Naive B cell (primary cell): Measurements from ENCODE around the gene VAPB. TPM values are rescaled to one million over a fixed set of nuclear protein-coding genes. Genes with fewer than 3 reads are reported as not detected.
A peak's percentile ranks its signal among the peaks of the same experiment; 100 is the strongest.

Source experiments
- ATAC-seq, 2 donors: fragments of 150-1000 bp; cut with Tn5 transposase; 2 replicates each; pipeline ENCODE4 v1.10.0; 2021; ENCODE audit warnings: low read depth in 2 of 2, mild to moderate bottlenecking in 2 of 2, moderate library complexity in 2 of 2
- DNase-seq: peaks from one replicate; pipeline ENCODE4 v3.0.0; 2022
- H3K27ac Mint-ChIP-seq, 6 donors: one replicate each; pipeline ENCODE4 v1.8.0; 2020 to 2022; ENCODE audit warnings: mild to moderate bottlenecking in 6 of 6, mixed read lengths in 6 of 6, moderate library complexity in 5 of 6, inconsistent platforms in 2 of 6
- H3K27me3 Mint-ChIP-seq, 3 donors: one replicate each; pipeline ENCODE4 v1.8.0; 2021 to 2022; ENCODE audit warnings: mixed read lengths in 3 of 3, mild to moderate bottlenecking in 1 of 3
- H3K36me3 Mint-ChIP-seq, 2 donors: one replicate each; pipeline ENCODE4 v1.8.0; 2020 to 2022; ENCODE audit warnings: mixed read lengths in 2 of 2, inconsistent platforms in 1 of 2, mild to moderate bottlenecking in 1 of 2
- H3K4me1 Mint-ChIP-seq, 3 donors: one replicate each; pipeline ENCODE4 v1.8.0; 2020 to 2022; ENCODE audit warnings: mixed read lengths in 3 of 3, inconsistent platforms in 1 of 3, mild to moderate bottlenecking in 1 of 3, moderate library complexity in 1 of 3
- H3K4me3 Mint-ChIP-seq, 8 donors: one replicate each; pipeline ENCODE4 v1.8.0; 2020 to 2022; ENCODE audit warnings: mild to moderate bottlenecking in 8 of 8, mixed read lengths in 8 of 8, moderate library complexity in 8 of 8, inconsistent platforms in 2 of 8
- H3K9me3 Mint-ChIP-seq, 7 donors: one replicate each; pipeline ENCODE4 v1.8.0; 2020 to 2022; ENCODE audit warnings: mixed read lengths in 7 of 7, mild to moderate bottlenecking in 5 of 7, inconsistent platforms in 2 of 7, moderate library complexity in 1 of 7
- polyA plus RNA-seq, 6 donors: library from polyadenylated mRNA; unstranded; fragments of 300-500 nt; fragmentation: Illumina TruSeq; gene quantifications; one replicate each; pipeline ENCODE4 v1.2.3, GENCODE V29; 2021; ENCODE audit warnings: low read depth in 6 of 6

Gene VAPB
- polyA plus RNA-seq, 6 donors from 2014 or later, result 18.1 to 30.7 (median 21.3) TPM

GRCh38 chr20:58450254-58450653 lies 61.2 kb downstream of the VAPB start:
- DNase-seq, result no peak
- H3K36me3 Mint-ChIP-seq, result peaks cover 13 to 15% of the 10 kb centered on the region in 2 donors
- H3K9me3 Mint-ChIP-seq, result peaks cover 3 to 13% (median 10%) of the 10 kb centered on the region in 7 donors
- no peaks in the 10 kb centered on the region for H3K27me3 Mint-ChIP-seq
- no peak for ATAC-seq
- H3K4me3 Mint-ChIP-seq, result no peak overlapping the region
- peaks cover 0 to 9% (median 0%) of the 10 kb centered on the region in 3 donors for H3K4me1 Mint-ChIP-seq
- H3K27ac Mint-ChIP-seq, result peak overlapping the region in 1 of 6 donors; percentile 23

- no peaks in the 10 kb centered on the region for H3K27me3 Mint-ChIP-seq
- DNase-seq (no peak), ATAC-seq (no peak)
- H3K9me3 Mint-ChIP-seq, result peaks cover 4 to 13% (median 10%) of the 10 kb centered on the region in 7 donors
- no peak overlapping the region for H3K27ac Mint-ChIP-seq
- peaks cover 13 to 15% of the 10 kb centered on the region in 2 donors for H3K36me3 Mint-ChIP-seq
- H3K4me3 Mint-ChIP-seq, result no peak overlapping the region
- H3K4me1 Mint-ChIP-seq, result peaks cover 7 to 13% (median 11%) of the 10 kb centered on the region in 3 donors
Measured at GRCh38 chr20:58452667-58453255, 63.7 kb downstream of the VAPB start.

GRCh38 chr20:58453391-58453790 lies 64.4 kb downstream of the VAPB start:
- DNase-seq (no peak), ATAC-seq (no peak)
- H3K4me1 Mint-ChIP-seq, result peaks cover 13 to 17% (median 17%) of the 10 kb centered on the region in 3 donors
- H3K36me3 Mint-ChIP-seq, result peaks cover 13 to 15% of the 10 kb centered on the region in 2 donors
- no peak overlapping the region for H3K4me3 Mint-ChIP-seq
- no peak overlapping the region for H3K27ac Mint-ChIP-seq
- peaks cover 4 to 13% (median 10%) of the 10 kb centered on the region in 7 donors for H3K9me3 Mint-ChIP-seq
- no peaks in the 10 kb centered on the region for H3K27me3 Mint-ChIP-seq

GRCh38 chr20:58454460-58454859 lies 65.4 kb downstream of the VAPB start:
- Mint-ChIP-seq H3K9me3 (peaks cover 4 to 13% (median 10%) of the 10 kb centered on the region in 7 donors), H3K4me3 (no peak overlapping the region), H3K36me3 (peaks cover 13 to 15% of the 10 kb centered on the region in 2 donors), H3K4me1 (peaks cover 24 to 28% (median 28%) of the 10 kb centered on the region in 3 donors), H3K27ac (peak overlapping the region in 2 of 6 donors; percentile 2 to 87), H3K27me3 (no peaks in the 10 kb centered on the region)
- no peak for DNase-seq
- no peak for ATAC-seq

- Mint-ChIP-seq H3K9me3 (peaks cover 4 to 13% (median 10%) of the 10 kb centered on the region in 7 donors), H3K4me3 (peak overlapping the region in 2 of 8 donors; percentile 18 to 33), H3K27me3 (peaks cover 0 to 12% (median 7%) of the 10 kb centered on the region in 3 donors), H3K27ac (peak overlapping the region in 4 of 6 donors; percentile 20 to 78 (median 68)), H3K36me3 (peaks cover 13 to 15% of the 10 kb centered on the region in 2 donors), H3K4me1 (peaks cover 31 to 43% (median 38%) of the 10 kb centered on the region in 3 donors)
- DNase-seq (no peak), ATAC-seq (no peak)
Measured at GRCh38 chr20:58457083-58457695, 68.2 kb downstream of the VAPB start.

- Mint-ChIP-seq H3K27ac (peak overlapping the region in 4 of 6 donors; percentile 30 to 86 (median 56)), H3K9me3 (peaks cover 4 to 13% (median 12%) of the 10 kb centered on the region in 7 donors), H3K36me3 (peaks cover 9 to 15% of the 10 kb centered on the region in 2 donors), H3K27me3 (peaks cover 0 to 12% (median 7%) of the 10 kb centered on the region in 3 donors), H3K4me3 (peak overlapping the region in 7 of 8 donors; percentile 26 to 85 (median 52)), H3K4me1 (peaks cover 31 to 39% (median 38%) of the 10 kb centered on the region in 3 donors)
- ATAC-seq, result peak; percentile 99 to 100
- DNase-seq, result peak; percentile 61
Measured at GRCh38 chr20:58458342-58459057, 69.5 kb downstream of the VAPB start.

- Mint-ChIP-seq H3K4me1 (peaks cover 31 to 39% (median 38%) of the 10 kb centered on the region in 3 donors), H3K9me3 (peaks cover 4 to 13% (median 9%) of the 10 kb centered on the region in 7 donors), H3K4me3 (peak overlapping the region in 6 of 8 donors; percentile 26 to 64 (median 52)), H3K27ac (peak overlapping the region in 4 of 6 donors; percentile 30 to 86 (median 56)), H3K27me3 (peaks cover 3 to 12% (median 7%) of the 10 kb centered on the region in 3 donors), H3K36me3 (peaks cover 7 to 10% of the 10 kb centered on the region in 2 donors)
- ATAC-seq (peak in 1 of 2 donors; percentile 4), DNase-seq (no peak)
Measured at GRCh38 chr20:58459058-58459750, 70.2 kb downstream of the VAPB start.

- Mint-ChIP-seq H3K27me3 (peaks cover 3 to 17% (median 7%) of the 10 kb centered on the region in 3 donors), H3K4me3 (no peak overlapping the region), H3K4me1 (peaks cover 31 to 39% (median 38%) of the 10 kb centered on the region in 3 donors), H3K36me3 (no peaks in the 10 kb centered on the region), H3K9me3 (peaks cover 0 to 7% (median 0%) of the 10 kb centered on the region in 7 donors), H3K27ac (no peak overlapping the region)
- ATAC-seq, result no peak
- DNase-seq, result no peak
Measured at GRCh38 chr20:58461104-58461503, 72.1 kb downstream of the VAPB start.

- Mint-ChIP-seq H3K4me3 (peak overlapping the region in 1 of 8 donors; percentile 6), H3K27me3 (peaks cover 3 to 17% (median 14%) of the 10 kb centered on the region in 3 donors), H3K4me1 (peaks cover 27 to 39% (median 34%) of the 10 kb centered on the region in 3 donors), H3K9me3 (peaks cover 0 to 7% (median 0%) of the 10 kb centered on the region in 7 donors), H3K27ac (peak overlapping the region in 3 of 6 donors; percentile 3 to 69 (median 10)), H3K36me3 (no peaks in the 10 kb centered on the region)
- DNase-seq (no peak), ATAC-seq (no peak)
Measured at GRCh38 chr20:58461899-58462298, 72.9 kb downstream of the VAPB start.

- Mint-ChIP-seq H3K9me3 (peaks cover 0 to 7% (median 0%) of the 10 kb centered on the region in 7 donors), H3K27me3 (peaks cover 3 to 23% (median 14%) of the 10 kb centered on the region in 3 donors), H3K36me3 (no peaks in the 10 kb centered on the region), H3K4me3 (no peak overlapping the region), H3K27ac (no peak overlapping the region), H3K4me1 (peaks cover 19 to 27% (median 22%) of the 10 kb centered on the region in 3 donors)
- ATAC-seq (no peak), DNase-seq (no peak)
Measured at GRCh38 chr20:58463256-58463655, 74.2 kb downstream of the VAPB start.

- Mint-ChIP-seq H3K27ac (no peak overlapping the region), H3K36me3 (no peaks in the 10 kb centered on the region), H3K4me1 (peaks cover 4 to 11% (median 7%) of the 10 kb centered on the region in 3 donors), H3K4me3 (no peak overlapping the region), H3K9me3 (peaks cover 0 to 7% (median 0%) of the 10 kb centered on the region in 7 donors), H3K27me3 (peaks cover 3 to 24% (median 14%) of the 10 kb centered on the region in 3 donors)
- no peak for ATAC-seq
- no peak for DNase-seq
Measured at GRCh38 chr20:58464838-58465237, 75.8 kb downstream of the VAPB start.

- no peak for ATAC-seq
- Mint-ChIP-seq H3K4me3 (peak overlapping the region in 1 of 8 donors; percentile 23), H3K9me3 (peaks cover 0 to 7% (median 0%) of the 10 kb centered on the region in 7 donors), H3K27ac (peak overlapping the region in 1 of 6 donors; percentile 38), H3K36me3 (peaks cover 0 to 4% of the 10 kb centered on the region in 2 donors), H3K4me1 (peaks cover 2 to 6% (median 4%) of the 10 kb centered on the region in 3 donors), H3K27me3 (peaks cover 3 to 19% (median 14%) of the 10 kb centered on the region in 3 donors)
- DNase-seq, result no peak
Measured at GRCh38 chr20:58466095-58466708, 77.2 kb downstream of the VAPB start.
